GM19324 (cell line): Measurements from ENCODE around the gene ASS1.

Experiments
- ATAC-seq: cut with Tn5 transposase; IDR thresholded peaks from one replicate; pipeline ENCODE4 v1.9.1; 2021; ENCODE audit warnings: mild to moderate bottlenecking, moderate library complexity; ENCODE audit not compliant: unreplicated experiment, low FRiP score

Gene ASS1

GRCh38 chr9:130470269-130470668 is 25.5 kb downstream of the ASS1 start:
- ATAC-seq = no peak

- ATAC-seq = no peak
These were observed 26.2 kb downstream of the ASS1 start for GRCh38 chr9:130470950-130471349.

DNA sequence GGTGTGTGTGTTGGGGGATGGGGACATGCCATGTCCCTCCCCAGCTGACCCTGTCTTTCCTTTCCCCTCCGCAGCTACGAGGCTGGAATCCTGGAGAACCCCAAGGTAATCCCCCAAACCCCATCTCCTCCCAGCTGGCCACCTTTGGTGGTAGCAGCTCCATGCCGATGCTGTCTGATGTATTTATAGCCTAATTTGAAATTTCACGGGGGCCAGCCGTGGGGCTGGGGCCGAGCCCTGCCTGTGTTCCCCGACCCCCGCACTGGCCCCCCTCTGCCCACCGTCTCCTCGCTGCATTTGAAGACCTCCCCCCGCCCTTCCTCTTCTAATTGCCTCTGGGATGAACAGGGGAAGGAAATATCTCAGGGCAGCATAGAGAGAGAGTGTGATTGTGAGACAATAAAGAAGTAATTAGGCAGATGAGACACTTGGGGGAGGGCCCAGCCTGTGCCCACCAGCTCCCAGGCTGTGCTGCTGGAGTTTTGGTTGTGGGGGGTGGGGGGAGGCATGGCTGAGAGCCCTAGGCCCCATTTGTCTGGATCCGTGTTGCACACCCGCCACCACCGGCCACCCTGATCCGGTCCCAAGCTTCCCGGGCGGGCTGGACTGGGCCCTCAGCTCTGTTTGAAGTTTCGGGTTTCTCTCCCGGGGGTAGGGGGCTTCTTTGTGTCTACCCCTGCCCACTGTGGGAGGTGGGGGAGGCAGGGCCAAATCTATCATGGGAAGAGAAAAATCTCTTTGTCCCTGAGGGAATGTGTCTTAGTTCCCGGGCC is 26.8 kb downstream of the ASS1 start:
- ATAC-seq = no peak

- ATAC-seq = no peak
These were observed 27.5 kb downstream of the ASS1 start for GRCh38 chr9:130472184-130472705.

- ATAC-seq = no peak
These were observed 28.2 kb downstream of the ASS1 start for GRCh38 chr9:130473009-130473408.

DNA sequence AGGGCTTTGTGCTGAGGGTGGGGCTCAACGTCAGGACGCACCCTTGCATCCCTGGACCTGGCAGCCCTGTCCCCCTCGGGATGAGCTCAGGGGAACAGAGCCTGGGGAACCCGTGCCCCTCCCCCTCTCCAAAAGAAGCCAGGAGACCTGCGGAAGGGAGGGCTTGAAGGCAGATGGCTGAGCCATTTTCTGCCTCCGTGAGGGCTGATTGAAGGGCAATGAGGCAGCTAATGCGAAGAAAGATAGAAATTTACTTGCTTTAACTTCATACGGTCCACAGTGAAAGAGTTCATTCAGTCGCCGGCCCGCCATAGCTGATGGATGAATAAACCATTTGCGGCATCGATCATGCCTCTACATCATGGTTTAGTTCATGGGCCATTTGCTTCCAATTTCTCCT is 28.8 kb downstream of the ASS1 start:
- no peak for ATAC-seq

DNA sequence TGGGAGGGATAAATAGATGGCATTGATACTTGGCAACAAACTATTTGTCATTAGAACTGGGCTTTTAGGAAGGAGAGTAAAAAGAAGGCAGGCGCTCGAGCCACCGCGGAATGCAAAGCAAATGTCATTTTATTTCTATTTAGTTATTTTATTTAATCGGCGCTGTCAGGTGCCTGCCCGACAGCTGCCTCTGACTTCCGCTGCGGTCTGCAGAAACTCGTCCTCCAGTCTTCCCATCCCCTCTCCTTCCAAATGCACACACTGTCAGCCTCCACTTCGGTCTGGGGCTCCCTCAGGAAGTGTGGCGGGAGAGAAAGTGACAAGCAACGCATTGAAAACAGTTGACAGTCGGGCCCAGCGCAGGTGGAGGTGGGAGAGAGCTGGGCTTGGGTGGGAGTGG is 29.3 kb downstream of the ASS1 start:
- ATAC-seq = no peak

- no peak for ATAC-seq
These were observed 31.5 kb downstream of the ASS1 start for GRCh38 chr9:130476151-130476730.

DNA sequence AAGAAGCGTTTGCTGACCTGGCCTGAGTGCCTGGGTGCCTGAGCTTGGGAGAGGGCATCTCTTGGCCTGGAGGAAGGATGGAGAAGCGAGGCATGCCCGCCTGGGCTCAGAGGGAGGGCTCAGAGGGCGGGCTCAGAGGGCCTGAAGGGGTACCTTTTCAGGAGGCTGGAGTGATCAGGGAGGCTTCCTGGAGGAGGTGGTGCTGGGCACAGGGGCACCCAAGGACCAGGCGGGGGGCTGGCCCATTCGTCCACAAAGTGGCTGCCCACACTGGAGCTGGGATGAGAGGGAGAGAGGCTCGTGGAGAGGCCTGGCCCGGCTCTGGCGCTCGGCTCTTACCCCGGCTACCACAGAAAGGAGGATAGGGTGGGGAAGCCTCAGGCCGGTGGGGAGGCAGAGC is 32.8 kb downstream of the ASS1 start:
- no peak for ATAC-seq

DNA sequence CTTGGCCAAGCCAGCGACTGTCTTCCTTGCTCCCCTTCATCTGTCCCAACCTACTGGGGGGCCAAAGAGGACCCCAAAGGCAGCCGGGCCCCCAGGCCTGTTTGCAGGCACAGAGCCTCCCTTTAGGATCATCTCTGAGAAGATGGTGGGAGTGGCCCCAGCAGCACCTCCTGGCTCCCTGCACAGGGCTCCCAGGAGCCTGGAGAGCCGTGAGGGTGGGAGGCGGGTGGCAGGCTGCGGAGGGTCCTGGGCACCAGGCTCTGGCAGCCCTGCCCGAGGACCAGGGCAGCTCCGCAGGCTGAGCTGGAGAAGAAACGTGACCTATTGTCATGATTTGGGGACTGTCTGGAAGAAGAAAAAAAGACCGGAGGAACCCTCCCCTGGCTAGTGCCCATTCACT is 33.4 kb downstream of the ASS1 start:
- no peak for ATAC-seq

GRCh38 chr9:130478736-130479575 is 34.2 kb downstream of the ASS1 start:
- no peak for ATAC-seq

GRCh38 chr9:130479587-130479986 is 34.8 kb downstream of the ASS1 start:
- no peak for ATAC-seq

GRCh38 chr9:130480673-130481072 is 35.9 kb downstream of the ASS1 start:
- ATAC-seq = no peak

- ATAC-seq = no peak
These were observed 37.7 kb downstream of the ASS1 start for GRCh38 chr9:130482463-130482862.

DNA sequence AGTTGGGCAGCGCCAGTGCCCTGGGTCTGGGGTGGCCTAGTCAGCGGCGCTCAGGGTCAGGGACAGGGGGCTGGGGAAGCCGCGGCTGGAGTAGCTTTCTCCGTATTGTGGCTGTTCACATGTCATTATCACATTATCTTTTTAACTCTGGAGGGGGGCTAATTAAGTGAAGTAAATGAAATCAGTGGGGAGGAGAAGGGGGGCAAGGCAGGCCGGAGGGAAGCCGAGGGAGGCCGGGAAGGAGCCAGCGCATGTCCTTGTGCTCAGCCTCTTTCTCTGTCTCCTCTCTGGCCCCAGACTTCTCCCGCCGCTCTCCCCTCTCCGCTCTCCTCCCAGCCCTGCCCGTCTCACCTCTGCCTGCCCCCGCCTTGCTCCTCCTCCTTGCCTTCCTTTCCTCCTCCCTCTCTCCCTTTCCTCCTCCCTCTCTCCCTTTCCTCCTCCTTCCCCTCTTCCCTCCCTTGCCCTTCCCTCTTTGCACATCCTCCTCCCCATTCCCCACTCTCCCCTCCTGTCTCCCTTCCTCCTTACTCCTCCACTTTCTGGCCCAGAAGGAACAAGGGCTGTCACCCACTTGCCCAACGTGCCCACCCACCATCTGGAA is 38.7 kb downstream of the ASS1 start:
- ATAC-seq = no peak

- ATAC-seq = no peak
These were observed 39.8 kb downstream of the ASS1 start for GRCh38 chr9:130484362-130485072.

- ATAC-seq = no peak
These were observed 41.3 kb downstream of the ASS1 start for GRCh38 chr9:130486103-130486502.

DNA sequence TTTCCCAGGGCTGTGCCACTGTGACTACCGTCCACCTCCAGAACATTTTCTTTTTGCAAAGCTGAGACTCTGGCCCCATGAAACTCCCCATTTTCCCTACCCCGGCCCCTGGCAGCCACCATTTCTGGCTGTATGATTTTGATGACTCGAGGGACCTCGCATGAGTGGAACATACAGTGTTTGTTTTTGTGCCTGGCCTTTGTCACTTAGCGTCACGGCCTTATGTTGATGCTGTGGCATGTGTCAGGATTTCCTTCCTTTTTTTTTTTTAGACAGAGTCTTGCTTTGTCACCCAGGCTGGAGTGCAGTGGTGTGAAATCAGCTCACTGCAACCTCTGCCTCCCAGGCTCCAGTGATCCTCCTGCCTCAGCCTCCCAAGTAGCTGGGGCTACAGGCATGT is 42.7 kb downstream of the ASS1 start:
- no peak for ATAC-seq

DNA sequence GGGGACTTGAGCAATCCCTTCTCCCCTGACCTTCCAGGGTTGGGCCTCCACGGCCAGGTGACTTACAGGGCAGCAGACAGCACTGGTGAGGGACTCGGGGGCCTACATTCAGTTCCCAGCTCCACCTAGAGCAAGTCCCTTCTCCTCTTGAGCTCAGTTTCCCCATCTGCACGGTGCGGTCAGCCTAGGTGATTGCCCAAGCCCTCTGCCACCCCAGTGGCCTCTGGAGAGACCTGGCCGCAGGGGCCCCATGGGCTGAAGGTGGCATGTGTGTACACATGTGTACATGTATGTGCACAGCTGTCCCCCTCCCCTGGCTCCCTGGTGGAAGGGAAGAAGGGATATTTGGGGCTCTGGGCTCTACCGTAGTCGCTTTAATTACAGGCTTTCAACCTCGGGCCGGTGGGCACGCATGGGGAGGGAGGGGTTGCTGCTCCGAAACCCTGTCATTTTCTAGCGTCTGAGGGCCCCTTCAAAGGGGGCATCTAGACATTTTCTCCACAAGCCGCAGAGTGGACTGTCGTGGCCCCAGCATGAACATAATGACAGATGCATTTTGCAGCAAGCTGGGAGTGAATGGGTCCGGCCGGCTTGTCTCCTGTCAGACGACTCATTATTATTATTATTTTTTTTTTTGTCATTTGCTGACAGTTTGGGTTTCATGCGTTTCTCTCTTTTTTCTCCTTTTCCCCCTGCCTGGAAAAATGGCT is 44.0 kb downstream of the ASS1 start:
- ATAC-seq = no peak

- ATAC-seq = no peak
These were observed 46.2 kb downstream of the ASS1 start for GRCh38 chr9:130490981-130491380.
